Kidney epithelial cell (primary cell): ENCODE results near the gene GPSM1. TPM values are rescaled to one million over a fixed set of nuclear protein-coding genes. Genes with fewer than 3 reads are reported as not detected.

ENCODE experiments used
- DNase-seq: peaks from one replicate; pipeline ENCODE4 v3.0.0-alpha.2; 2010; ENCODE audit warnings: low read depth
- H3K27me3 ChIP-seq: 2 replicates; pipeline ENCODE4 v1.6.0; 2011; ENCODE audit warnings: low read length; ENCODE audit not compliant: control insufficient read depth, insufficient read depth
- H3K36me3 ChIP-seq: 2 replicates; pipeline ENCODE4 v1.5.1; 2011; ENCODE audit warnings: low read length; ENCODE audit not compliant: control insufficient read depth, insufficient read depth
- H3K4me3 ChIP-seq: 2 replicates; pipeline ENCODE4 v1.5.1; 2011; ENCODE audit warnings: low read depth, mild to moderate bottlenecking, control low read depth, low read length
- CTCF ChIP-seq: IDR thresholded peaks from 2 replicates; pipeline ENCODE4 v1.5.1; 2011; ENCODE audit warnings: mild to moderate bottlenecking, moderate library complexity, low read length, control low read depth, inconsistent platforms; ENCODE audit not compliant: insufficient read depth, poor library complexity, severe bottlenecking
- total RNA-seq: library from RNA; depleted of rRNA; stranded (reverse); fragments of >200 nt; gene quantifications from 2 replicates; pipeline ENCODE4 v1.2.3, GENCODE V29; 2015

Gene GPSM1
- total RNA-seq, 1 donor from 2014 or later, result 31.8 TPM

- no peak for DNase-seq
- Histone ChIP-seq H3K4me3 (no peak overlapping the region), H3K36me3 (no peaks in the 10 kb centered on the region), H3K27me3 (peaks cover 19% of the 10 kb centered on the region)
- TF ChIP-seq CTCF, result no peak
Measured at GRCh38 chr9:136308702-136309053, 18.7 kb upstream of the GPSM1 start.

DNA sequence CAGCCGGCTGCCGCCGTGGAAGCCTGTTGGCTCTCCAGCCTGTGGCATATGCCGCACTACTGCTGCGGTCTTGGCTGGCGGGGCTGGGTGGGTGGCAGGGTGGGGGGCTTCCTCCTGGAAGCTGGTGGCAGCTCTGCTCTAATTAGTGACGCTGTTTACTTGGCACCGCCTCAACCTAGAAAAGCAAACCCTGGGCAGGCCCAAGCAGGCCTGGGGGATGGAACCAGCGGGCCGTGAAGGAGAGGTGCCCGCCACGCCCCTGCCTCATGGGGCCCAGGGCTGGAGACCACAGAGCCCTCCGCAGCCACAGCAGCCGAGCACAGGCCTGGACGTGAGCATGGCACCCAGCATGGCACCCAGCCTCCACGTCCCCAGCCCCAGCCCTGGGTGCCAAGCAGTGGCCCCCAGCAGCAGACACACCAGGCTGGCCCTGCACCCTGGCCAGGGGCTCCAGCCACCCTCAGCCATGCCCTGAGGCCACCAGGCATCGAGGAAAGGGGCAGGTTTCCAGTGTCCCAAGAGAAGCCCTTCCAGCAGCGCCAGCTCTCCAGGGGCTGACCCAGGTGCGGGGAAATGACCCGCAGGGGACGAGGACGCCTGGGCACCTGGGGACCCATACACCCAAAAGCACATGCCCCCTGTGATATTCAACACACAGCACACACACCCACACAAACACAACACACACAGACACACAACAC is 18.1 kb upstream of the GPSM1 start:
- TF ChIP-seq CTCF, result no peak
- DNase-seq, result no peak
- H3K4me3 ChIP-seq, result no peak overlapping the region
- H3K36me3 ChIP-seq, result no peaks in the 10 kb centered on the region
- peaks cover 19% of the 10 kb centered on the region for H3K27me3 ChIP-seq

- H3K27me3 ChIP-seq, result peaks cover 19% of the 10 kb centered on the region
- TF ChIP-seq CTCF, result no peak
- no peak for DNase-seq
- no peaks in the 10 kb centered on the region for H3K36me3 ChIP-seq
- H3K4me3 ChIP-seq, result no peak overlapping the region
Measured at GRCh38 chr9:136309806-136310220, 17.5 kb upstream of the GPSM1 start.

DNA sequence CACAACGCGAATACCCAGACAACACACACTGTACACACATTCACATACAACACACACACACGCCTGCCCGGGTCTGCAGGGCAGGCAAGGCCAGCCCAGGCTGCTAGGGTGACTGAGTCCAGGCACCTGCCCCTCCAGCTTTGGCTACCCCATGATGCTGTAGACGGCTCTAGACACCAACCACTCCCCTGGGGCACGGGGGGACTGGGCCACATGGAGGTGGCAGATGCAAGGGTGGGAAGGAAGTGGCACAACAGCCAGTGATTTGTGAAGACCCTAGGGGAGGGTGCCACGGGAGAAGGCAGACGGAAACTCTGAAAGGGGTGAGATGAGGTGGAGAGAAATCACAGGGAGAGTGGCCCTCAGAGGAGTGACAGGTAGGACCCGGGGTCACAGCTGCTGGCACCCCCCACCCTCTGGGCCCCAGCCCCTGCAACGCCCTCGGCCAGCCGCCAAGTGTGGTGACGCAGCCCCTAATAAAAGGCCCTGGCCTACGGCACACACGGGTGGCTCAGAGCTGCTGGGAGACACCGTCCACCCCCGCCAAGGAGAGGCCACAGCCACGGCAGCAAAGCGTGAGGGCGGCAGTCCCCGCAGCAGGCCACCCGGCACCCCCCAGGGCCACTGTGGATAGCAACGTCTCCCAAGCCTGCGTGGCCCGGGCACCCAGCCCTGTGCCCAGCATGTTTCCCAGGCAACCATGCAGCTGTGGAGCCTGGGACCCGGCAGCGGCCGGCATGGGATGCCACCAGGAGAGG is 16.9 kb upstream of the GPSM1 start:
- no peak for TF ChIP-seq CTCF

DNA sequence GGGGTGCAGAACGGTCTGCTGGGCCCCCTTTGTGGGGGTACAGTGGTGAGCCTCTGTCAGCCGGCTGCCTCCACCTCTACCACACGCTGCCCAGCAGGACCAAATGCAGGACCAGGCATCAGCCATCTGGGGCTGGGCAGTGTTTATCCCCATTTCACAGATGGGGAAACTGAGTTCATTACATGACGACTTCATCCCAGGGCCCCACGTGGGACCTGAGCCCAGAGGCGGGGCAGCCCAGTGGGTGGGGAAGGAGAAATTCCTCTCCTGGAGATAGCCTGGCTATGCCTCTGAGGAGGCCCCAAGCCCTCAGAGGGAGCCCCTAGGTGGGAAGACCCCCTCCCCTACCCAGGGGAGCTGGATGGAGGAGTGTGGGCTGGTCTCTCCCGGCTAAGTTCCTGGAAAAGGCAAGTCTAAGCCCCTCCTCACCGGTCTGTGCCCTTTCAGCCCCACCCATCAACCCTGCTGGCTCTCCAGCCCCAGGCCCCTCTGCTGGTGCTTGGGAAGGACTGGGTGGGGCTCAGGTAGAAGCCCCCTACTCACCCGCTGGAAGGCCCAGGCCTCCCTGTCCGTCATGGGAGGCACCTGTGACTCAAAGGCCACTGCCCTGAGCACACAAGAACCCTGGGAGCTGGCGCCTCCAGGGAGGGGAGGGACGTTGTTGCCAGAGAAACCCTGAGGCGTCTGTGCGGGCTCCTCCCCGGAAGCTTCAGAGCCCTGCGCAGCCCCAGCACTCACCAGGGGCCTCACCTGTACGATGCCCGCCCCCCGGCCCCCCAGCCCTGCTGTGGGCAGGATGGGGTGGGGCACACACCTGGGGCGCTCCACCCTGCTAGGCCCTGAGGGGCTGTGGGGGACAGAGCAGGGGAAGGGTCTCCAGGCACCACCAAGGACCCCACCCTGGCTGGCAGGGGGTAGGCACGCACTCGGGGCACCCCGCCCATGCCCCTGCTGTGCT is 16.0 kb upstream of the GPSM1 start:
- DNase-seq, result no peak

More for the DNA sequence above, 16.9 kb upstream of the GPSM1 start:
- peaks cover 19% of the 10 kb centered on the region for H3K27me3 ChIP-seq
- H3K36me3 ChIP-seq, result no peaks in the 10 kb centered on the region
- DNase-seq, result no peak
- H3K4me3 ChIP-seq, result no peak overlapping the region

More for the DNA sequence above, 16.0 kb upstream of the GPSM1 start:
- H3K4me3 ChIP-seq, result no peak overlapping the region
- peaks cover 14% of the 10 kb centered on the region for H3K27me3 ChIP-seq
- no peaks in the 10 kb centered on the region for H3K36me3 ChIP-seq
- TF ChIP-seq CTCF, result no peak
